Panc1 (cell line): ENCODE data around the gene JMJD1C. TPM values are rescaled to one million over a fixed set of nuclear protein-coding genes. Genes with fewer than 3 reads are reported as not detected.

Experiments
- ATAC-seq: fragments of 200-7000 bp; cut with Tn5 transposase; 2 replicates; pipeline ENCODE4 v1.9.1; 2020; ENCODE audit warnings: mild to moderate bottlenecking, moderate library complexity
- BruUV-seq: library from RNA; stranded (reverse); fragments of 400-500 nt; replicated peaks from 2 replicates; lab custom pipeline; 2021; lab: Mats Ljungman, UMichigan
- CTCF ChIA-PET: fragments of 300-600 bp; sonication (Branson Sonifier 250); formaldehyde crosslinking; loops from one replicate; lab custom pipeline; 2022; ENCODE audit warnings: antibody characterized with exemption; lab: Charles Lee
- POLR2A ChIA-PET: fragments of 300-600 bp; sonication (Branson Sonifier 250); formaldehyde crosslinking; loops from one replicate; lab custom pipeline; 2022; ENCODE audit warnings: antibody characterized with exemption; lab: Charles Lee
- DNase-seq: peaks from one replicate; pipeline ENCODE4 v3.0.0-alpha.2; 2010; ENCODE audit warnings: low read depth, low spot score
- H3K27ac ChIP-seq: 2 replicates; pipeline ENCODE4 v1.5.1; 2011; ENCODE audit warnings: mild to moderate bottlenecking, low read length, inconsistent platforms
- H3K27me3 ChIP-seq: fragments of 200-500 bp; sonication (Bioruptor generic); 2 replicates; pipeline ENCODE4 v1.6.0; 2014; ENCODE audit warnings: low read length, inconsistent platforms; ENCODE audit not compliant: control insufficient read depth, insufficient read depth
- H3K36me3 ChIP-seq: fragments of 200-500 bp; sonication (Bioruptor generic); 2 replicates; pipeline ENCODE4 v1.5.1; 2014; ENCODE audit warnings: inconsistent platforms, mild to moderate bottlenecking, low read length, moderate library complexity; ENCODE audit not compliant: control insufficient read depth, insufficient read depth
- H3K4me1 ChIP-seq: 2 replicates; pipeline ENCODE4 v1.5.1; 2011; ENCODE audit warnings: inconsistent platforms, mild to moderate bottlenecking, low read length, moderate library complexity; ENCODE audit not compliant: control insufficient read depth, insufficient read depth
- H3K4me3 ChIP-seq, 2 experiments: 2 replicates each; pipeline ENCODE4 v1.5.1; 2011 to 2012; ENCODE audit warnings: low read depth in 2 of 2, low read length in 2 of 2, mild to moderate bottlenecking in 2 of 2, inconsistent platforms in 1 of 2, moderate library complexity in 1 of 2
- H3K9me3 ChIP-seq: fragments of 200-500 bp; sonication (Bioruptor generic); 2 replicates; pipeline ENCODE4 v1.5.1; 2014; ENCODE audit warnings: low read depth, mild to moderate bottlenecking, inconsistent platforms, low read length, moderate library complexity; ENCODE audit not compliant: control insufficient read depth, insufficient read depth
- CTCF ChIP-seq: fragments of 450-650 bp; IDR thresholded peaks from 2 replicates; pipeline ENCODE4 v1.5.1; 2017; ENCODE audit warnings: mild to moderate bottlenecking
- POLR2AphosphoS5 ChIP-seq: IDR thresholded peaks from 2 replicates; pipeline ENCODE4 v1.6.1; 2012; ENCODE audit warnings: mild to moderate bottlenecking, low read depth, low read length, moderate library complexity
- SIN3A ChIP-seq: IDR thresholded peaks from 2 replicates; pipeline ENCODE4 v1.6.1; 2012; ENCODE audit warnings: low read depth, mild to moderate bottlenecking, low read length, moderate library complexity, borderline replicate concordance; ENCODE audit not compliant: insufficient read depth
- TCF7L2 ChIP-seq: IDR thresholded peaks from 2 replicates; pipeline ENCODE4 v1.6.1; 2011; ENCODE audit warnings: mild to moderate bottlenecking, low read depth, low read length, inconsistent platforms
- in situ Hi-C: cut with HindIII; loops from 2 replicates; pipeline ENCODE4 v1.10.0; 2016; ENCODE audit warnings: low sequenced_read_pairs, low pct_unique_long_range_greater_than_20kb
- intact Hi-C: fragments of 100-400 bp; cut with micrococcal nuclease; formaldehyde crosslinking; loops from one replicate; pipeline ENCODE4 v1.10.0; 2022; ENCODE audit not compliant: unreplicated experiment
- total RNA-seq: library from RNA; stranded (reverse); gene quantifications from one replicate; pipeline ENCODE4 v1.2.1, GENCODE V29; 2021; ENCODE audit not compliant: unreplicated experiment
- TF ChIP-seq, protein P1 (sequence below), 2 experiments: IDR thresholded peaks; 2 replicates each; pipeline ENCODE4 v1.6.1; 2011 to 2012; ENCODE audit warnings: low read depth in 2 of 2, control low read depth in 1 of 2, low read length in 1 of 2, mild to moderate bottlenecking in 1 of 2, moderate library complexity in 1 of 2; ENCODE audit not compliant: insufficient read depth in 1 of 2

The JMJD1C gene
- total RNA-seq, 1 experiment from 2014 or later, result 88.3 TPM

DNA sequence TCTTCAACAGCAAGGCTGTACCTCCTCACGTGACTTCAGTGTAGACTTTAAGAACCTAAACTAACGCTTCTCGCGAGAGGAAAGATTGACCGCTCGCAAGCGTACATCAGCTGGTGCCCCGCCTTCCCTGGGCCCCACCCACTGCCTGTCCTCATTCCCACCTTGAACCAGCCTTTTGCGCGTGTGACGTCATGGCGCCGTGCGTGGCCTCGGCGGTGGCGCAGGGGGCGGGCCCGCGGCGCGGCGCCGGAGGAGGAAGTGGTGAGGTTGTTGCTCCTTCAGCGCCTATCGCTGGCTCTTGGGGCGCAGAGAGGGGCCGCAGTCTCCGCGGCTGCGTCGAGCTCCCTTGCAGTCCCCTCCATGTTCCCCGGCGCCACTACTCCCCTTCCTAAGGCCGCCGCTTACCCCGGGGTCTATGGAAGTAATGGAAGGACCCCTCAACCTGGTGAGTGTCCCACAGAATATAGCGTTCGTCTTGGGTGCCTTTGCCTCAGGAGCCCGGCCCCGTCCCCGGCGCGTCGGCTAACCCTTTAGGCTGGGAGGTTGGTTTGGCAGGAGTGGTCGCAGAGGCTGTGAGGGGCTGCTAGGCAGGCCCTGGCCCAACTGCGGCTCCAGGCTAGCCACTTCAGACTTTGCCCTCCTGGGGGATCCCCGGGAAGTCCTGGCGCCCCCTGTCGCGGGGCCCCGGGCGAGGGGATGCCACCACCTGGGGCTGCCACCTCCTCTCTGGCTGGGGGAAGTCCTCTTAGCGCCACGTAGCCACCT is 332.5 kb downstream of the JMJD1C start, which contains the start of gene NRBF2:
TSS of gene NRBF2 (plus strand) at position 273 of the 765 bp plus-strand sequence. CDS start at position 416, 143 bp downstream.
- Histone ChIP-seq H3K4me3 (peak within 1 kb of the TSS; percentile 93 to 95), H3K36me3 (no peaks in the 10 kb centered on the region), H3K4me1 (peaks cover 11% of the 10 kb centered on the region), H3K27me3 (no peaks in the 10 kb centered on the region), H3K27ac (peak within 1 kb of the TSS; percentile 96), H3K9me3 (peaks cover 6% of the 10 kb centered on the region; the same call in 1 of the 2 replicates)
- intact Hi-C loops (no loop called here), in situ Hi-C loops (no loop called here)
- ATAC-seq (peak; percentile 100), DNase-seq (peak; percentile 95)
- ChIA-PET POLR2A (interaction anchor here (0.6 to 0.8 kb wide), 2 partner anchors 81 to 1190 kb away, joined by 3 read pairs; no protein-coding TSS in a partner anchor), CTCF (interaction anchor here (0.6 to 1.1 kb wide), 3 partner anchors 13 to 27 kb away, joined by 3 to 6 read pairs (median 3); no protein-coding TSS in a partner anchor)
- peak; percentile 78; the same call in 1 of the 2 replicates for TF ChIP-seq SIN3A
- peak; percentile 57; the same call in 1 of the 2 replicates for TF ChIP-seq TCF7L2
- TF ChIP-seq, protein P1, sequence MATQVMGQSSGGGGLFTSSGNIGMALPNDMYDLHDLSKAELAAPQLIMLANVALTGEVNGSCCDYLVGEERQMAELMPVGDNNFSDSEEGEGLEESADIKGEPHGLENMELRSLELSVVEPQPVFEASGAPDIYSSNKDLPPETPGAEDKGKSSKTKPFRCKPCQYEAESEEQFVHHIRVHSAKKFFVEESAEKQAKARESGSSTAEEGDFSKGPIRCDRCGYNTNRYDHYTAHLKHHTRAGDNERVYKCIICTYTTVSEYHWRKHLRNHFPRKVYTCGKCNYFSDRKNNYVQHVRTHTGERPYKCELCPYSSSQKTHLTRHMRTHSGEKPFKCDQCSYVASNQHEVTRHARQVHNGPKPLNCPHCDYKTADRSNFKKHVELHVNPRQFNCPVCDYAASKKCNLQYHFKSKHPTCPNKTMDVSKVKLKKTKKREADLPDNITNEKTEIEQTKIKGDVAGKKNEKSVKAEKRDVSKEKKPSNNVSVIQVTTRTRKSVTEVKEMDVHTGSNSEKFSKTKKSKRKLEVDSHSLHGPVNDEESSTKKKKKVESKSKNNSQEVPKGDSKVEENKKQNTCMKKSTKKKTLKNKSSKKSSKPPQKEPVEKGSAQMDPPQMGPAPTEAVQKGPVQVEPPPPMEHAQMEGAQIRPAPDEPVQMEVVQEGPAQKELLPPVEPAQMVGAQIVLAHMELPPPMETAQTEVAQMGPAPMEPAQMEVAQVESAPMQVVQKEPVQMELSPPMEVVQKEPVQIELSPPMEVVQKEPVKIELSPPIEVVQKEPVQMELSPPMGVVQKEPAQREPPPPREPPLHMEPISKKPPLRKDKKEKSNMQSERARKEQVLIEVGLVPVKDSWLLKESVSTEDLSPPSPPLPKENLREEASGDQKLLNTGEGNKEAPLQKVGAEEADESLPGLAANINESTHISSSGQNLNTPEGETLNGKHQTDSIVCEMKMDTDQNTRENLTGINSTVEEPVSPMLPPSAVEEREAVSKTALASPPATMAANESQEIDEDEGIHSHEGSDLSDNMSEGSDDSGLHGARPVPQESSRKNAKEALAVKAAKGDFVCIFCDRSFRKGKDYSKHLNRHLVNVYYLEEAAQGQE (IDR thresholded peaks at IDR 0.05; ENCODE audit: insufficient read depth in 1 of 2, low read depth in 2 of 2, low read length in 1 of 2), result no peak
- peak; percentile 97 for TF ChIP-seq POLR2AphosphoS5
- no peak; the same call in 1 of the 2 replicates for TF ChIP-seq CTCF
- no TSS peak for BruUV-seq

DNA sequence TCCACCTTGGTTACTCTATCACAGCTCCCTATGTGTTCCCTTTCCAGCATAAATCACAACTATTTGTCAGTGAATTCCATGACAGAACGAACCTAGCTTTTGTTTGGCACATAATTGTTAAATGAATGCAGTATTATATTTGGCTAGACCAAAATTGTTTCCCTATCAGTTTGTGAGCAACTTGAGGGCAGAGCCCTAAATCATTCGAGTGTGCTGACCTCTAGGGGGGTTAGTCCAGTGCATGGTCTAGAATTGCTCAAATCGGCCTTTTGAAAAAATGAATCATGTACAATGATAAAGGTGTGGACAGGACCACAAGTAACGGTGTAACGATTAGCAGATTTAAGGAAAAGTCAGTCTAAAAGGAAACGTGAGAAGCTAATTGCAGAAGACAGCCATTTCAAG is 333.1 kb downstream of the JMJD1C start:
- ChIA-PET CTCF (interaction anchor here (1.0 kb wide), 1 partner anchor 25 kb away, joined by 3 read pairs; no protein-coding TSS in a partner anchor), POLR2A (interaction anchor here (0.6 to 0.8 kb wide), 3 partner anchors 80 to 1190 kb away, joined by 3 to 7 read pairs (median 3); no protein-coding TSS in a partner anchor)
- H3K27me3 ChIP-seq, result no peaks in the 10 kb centered on the region
- H3K4me1 ChIP-seq, result peaks cover 11% of the 10 kb centered on the region
- peak; percentile 12 for ATAC-seq
- no TSS peak for BruUV-seq
- intact Hi-C loops (no loop called here), in situ Hi-C loops (no loop called here)
- TF ChIP-seq SIN3A (no peak), TCF7L2 (no peak), POLR2AphosphoS5 (no peak), CTCF (no peak)
- H3K9me3 ChIP-seq, result peaks cover 6% of the 10 kb centered on the region; the same call in 1 of the 2 replicates
- H3K36me3 ChIP-seq, result no peaks in the 10 kb centered on the region
- H3K27ac ChIP-seq, result peak overlapping the region; percentile 96
- peak overlapping the region; percentile 93 to 95 for H3K4me3 ChIP-seq
- no peak for DNase-seq
